Kidney (tissue), 14 donors: Measurements from ENCODE around the gene APBA1. TPM values are rescaled to one million over a fixed set of nuclear protein-coding genes. Genes with fewer than 3 reads are reported as not detected.

ENCODE experiments used
- DNase-seq, 5 donors: peaks; one replicate each; pipeline ENCODE4 v3.0.0-alpha.2; 2013 to 2020
- FAIRE-seq: peaks from 2 replicates; lab custom pipeline; 2012; peaks lifted over from hg19 to GRCh38; lab: Jason Lieb, UNC
- H3K27ac ChIP-seq, 2 donors: one replicate each; pipeline ENCODE4 v1.7.0; 2013; ENCODE audit warnings: low read depth in 2 of 2, low read length in 2 of 2, inconsistent platforms in 1 of 2
- H3K27me3 ChIP-seq: one replicate; pipeline ENCODE4 v1.7.1; 2013; ENCODE audit warnings: low read length, inconsistent platforms; ENCODE audit not compliant: control insufficient read depth, insufficient read depth
- H3K36me3 ChIP-seq, 3 donors: one replicate each; pipeline versions ENCODE4 v1.7.0 to v1.7.1; 2013; ENCODE audit warnings: low read length in 3 of 3, control low read depth in 1 of 3, inconsistent platforms in 1 of 3; ENCODE audit not compliant: insufficient read depth in 3 of 3, control insufficient read depth in 2 of 3
- H3K4me1 ChIP-seq, 3 donors: one replicate each; pipeline versions ENCODE4 v1.7.0 to v1.7.1; 2013; ENCODE audit warnings: low read length in 3 of 3, inconsistent platforms in 1 of 3, low read depth in 1 of 3; ENCODE audit not compliant: control insufficient read depth in 2 of 3, insufficient read depth in 2 of 3
- H3K4me3 ChIP-seq, 3 donors: one replicate each; pipeline versions ENCODE4 v1.7.0 to v1.8.1; 2013; ENCODE audit warnings: low read length in 3 of 3, control low read depth in 1 of 3, inconsistent platforms in 1 of 3
- H3K9ac ChIP-seq, 3 donors: one replicate each; pipeline versions ENCODE4 v1.7.0 to v1.7.1; 2013; ENCODE audit warnings: low read length in 3 of 3, control low read depth in 1 of 3, inconsistent platforms in 1 of 3
- H3K9me3 ChIP-seq, 3 donors: one replicate each; pipeline versions ENCODE4 v1.7.0 to v1.7.1; 2013; ENCODE audit warnings: low read length in 3 of 3, control low read depth in 1 of 3, inconsistent platforms in 1 of 3; ENCODE audit not compliant: control insufficient read depth in 2 of 3, insufficient read depth in 1 of 3
- intact Hi-C: fragments of 100-400 bp; cut with DNase I; formaldehyde crosslinking; loops from one replicate; pipeline ENCODE4 v1.11.1; 2022
- polyA plus RNA-seq: library from polyadenylated mRNA; stranded (reverse); fragments of 350-450 nt; fragmentation: Illumina TruSeq; extraction: RNeasy Lipid Tissue Mini Kit (QIAGEN cat#74804); gene quantifications from one replicate; pipeline ENCODE4 v1.2.3, GENCODE V29; 2014; ENCODE audit warnings: low read depth, low replicate concordance; ENCODE audit not compliant: insufficient read depth
- total RNA-seq: library from RNA; stranded (reverse); fragmentation: NEBNext Ultra II Directional; extraction: Animal tissue kit (Norgen Biotek cat#: 25700); gene quantifications from one replicate; pipeline ENCODE4 v1.2.1, GENCODE V29; 2021
- TF ChIP-seq, protein P1 (sequence below): IDR thresholded peaks from 3 replicates; pipeline ENCODE4 v1.5.1; 2012; ENCODE audit warnings: mild to moderate bottlenecking, moderate library complexity, borderline replicate concordance; ENCODE audit not compliant: insufficient read depth; ENCODE audit errors: extremely low read depth
- donor health status: control.
- donor health status: control.
- donor health status: control.
- donor health status: control.
- donor health status: control.
- donor health status: DM: yes; HTN: yes; CAD: no.
- donor health status: Normal renal cell carcinoma (clear cell type).

Gene APBA1
- total and polyA plus RNA-seq, 2 donors from 2014 or later, result 1.3 to 5.1 TPM

GRCh38 chr9:69674716-69675438 lies 2.7 kb upstream of the APBA1 start:
- FAIRE-seq, result no peak
- intact Hi-C loops, result no loop called here
- Histone ChIP-seq H3K36me3 (no peaks in the 10 kb centered on the region), H3K27ac (no peak overlapping the region), H3K4me3 (no peak overlapping the region), H3K27me3 (no peaks in the 10 kb centered on the region), H3K9me3 (no peaks in the 10 kb centered on the region), H3K9ac (no peak overlapping the region), H3K4me1 (peaks cover 0 to 5% (median 2%) of the 10 kb centered on the region in 3 donors)
- peak in 2 of 5 donors; percentile 32 to 43 for DNase-seq
- TF ChIP-seq, protein P1, sequence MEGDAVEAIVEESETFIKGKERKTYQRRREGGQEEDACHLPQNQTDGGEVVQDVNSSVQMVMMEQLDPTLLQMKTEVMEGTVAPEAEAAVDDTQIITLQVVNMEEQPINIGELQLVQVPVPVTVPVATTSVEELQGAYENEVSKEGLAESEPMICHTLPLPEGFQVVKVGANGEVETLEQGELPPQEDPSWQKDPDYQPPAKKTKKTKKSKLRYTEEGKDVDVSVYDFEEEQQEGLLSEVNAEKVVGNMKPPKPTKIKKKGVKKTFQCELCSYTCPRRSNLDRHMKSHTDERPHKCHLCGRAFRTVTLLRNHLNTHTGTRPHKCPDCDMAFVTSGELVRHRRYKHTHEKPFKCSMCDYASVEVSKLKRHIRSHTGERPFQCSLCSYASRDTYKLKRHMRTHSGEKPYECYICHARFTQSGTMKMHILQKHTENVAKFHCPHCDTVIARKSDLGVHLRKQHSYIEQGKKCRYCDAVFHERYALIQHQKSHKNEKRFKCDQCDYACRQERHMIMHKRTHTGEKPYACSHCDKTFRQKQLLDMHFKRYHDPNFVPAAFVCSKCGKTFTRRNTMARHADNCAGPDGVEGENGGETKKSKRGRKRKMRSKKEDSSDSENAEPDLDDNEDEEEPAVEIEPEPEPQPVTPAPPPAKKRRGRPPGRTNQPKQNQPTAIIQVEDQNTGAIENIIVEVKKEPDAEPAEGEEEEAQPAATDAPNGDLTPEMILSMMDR, result no peak

DNA sequence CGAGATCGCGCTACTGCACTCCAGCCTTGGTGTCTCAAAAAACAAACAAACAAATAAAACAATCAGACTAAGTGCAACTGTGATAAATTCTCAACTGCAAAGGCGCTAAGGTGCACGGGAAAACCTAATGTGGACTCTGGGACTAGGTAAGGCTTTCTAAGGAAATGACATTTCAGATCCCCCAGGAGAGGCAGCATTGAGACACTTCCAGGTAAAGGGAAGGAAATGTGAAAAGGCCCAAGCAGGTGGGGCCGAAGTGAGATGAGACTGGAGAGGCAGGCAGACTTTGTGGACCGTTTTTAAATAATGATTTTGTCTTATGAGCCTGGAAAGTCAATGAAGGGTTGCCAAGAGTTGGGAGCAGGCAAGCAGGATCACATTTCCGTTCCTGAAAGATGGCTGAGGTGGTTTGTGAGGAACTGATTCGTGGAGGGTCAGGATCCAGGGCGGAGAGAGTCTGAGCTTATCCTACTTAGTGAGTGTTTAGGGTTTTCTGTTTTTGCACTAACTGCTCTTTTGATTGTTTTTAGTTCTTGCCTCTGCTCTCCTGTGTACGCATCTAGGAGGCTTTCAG lies 2.0 kb upstream of the APBA1 start:
- H3K4me3 ChIP-seq, result no peak overlapping the region
- no peak overlapping the region for H3K9ac ChIP-seq
- H3K4me1 ChIP-seq, result peaks cover 0 to 5% (median 2%) of the 10 kb centered on the region in 3 donors
- intact Hi-C loops, result no loop called here
- no peaks in the 10 kb centered on the region for H3K27me3 ChIP-seq
- no peaks in the 10 kb centered on the region for H3K36me3 ChIP-seq
- FAIRE-seq, result no peak
- TF ChIP-seq, protein P1, result no peak
- DNase-seq, result peak in 1 of 5 donors; percentile 49
- H3K27ac ChIP-seq, result no peak overlapping the region
- H3K9me3 ChIP-seq, result no peaks in the 10 kb centered on the region

DNA sequence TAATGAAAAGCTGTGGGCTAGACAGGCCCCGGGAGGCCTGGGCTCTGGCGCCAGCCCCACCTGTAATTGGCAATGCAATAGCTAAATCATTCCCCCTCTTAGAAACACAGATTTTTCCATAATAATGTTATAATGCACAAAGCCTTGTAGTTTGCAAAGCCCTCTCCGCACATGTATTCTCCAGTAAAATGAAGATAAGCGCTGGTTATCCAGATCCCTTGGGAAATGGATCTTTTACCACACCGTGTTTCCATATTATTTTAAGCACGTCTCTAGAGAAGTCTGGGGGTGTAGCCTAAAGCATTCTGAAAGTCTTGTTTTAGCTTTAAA lies 1.1 kb upstream of the APBA1 start:
- no peak for DNase-seq
- peak overlapping the region; percentile 32 to 74 (median 72) for H3K9ac ChIP-seq
- intact Hi-C loops, result no loop called here
- peak overlapping the region; percentile 56 to 81 (median 75) for H3K4me3 ChIP-seq
- TF ChIP-seq, protein P1, result no peak
- H3K36me3 ChIP-seq, result no peaks in the 10 kb centered on the region
- H3K27me3 ChIP-seq, result no peaks in the 10 kb centered on the region
- peaks cover 0 to 5% (median 2%) of the 10 kb centered on the region in 3 donors for H3K4me1 ChIP-seq
- FAIRE-seq, result no peak
- H3K27ac ChIP-seq, result peak overlapping the region in 1 of 2 donors; percentile 23
- H3K9me3 ChIP-seq, result no peaks in the 10 kb centered on the region
